GM12891 (cell line): ENCODE measurements around the gene ANKRD16.

ENCODE experiments used
- POLR2A ChIP-seq: IDR thresholded peaks from 2 replicates; pipeline ENCODE4 v1.6.1; 2011; ENCODE audit warnings: low read depth, low read length, control low read depth
- POLR2AphosphoS5 ChIP-seq: IDR thresholded peaks from 2 replicates; pipeline ENCODE4 v1.6.1; 2011; ENCODE audit warnings: low read depth, low read length, control low read depth
- POU2F2 ChIP-seq: IDR thresholded peaks from 2 replicates; pipeline ENCODE4 v1.6.1; 2011; ENCODE audit warnings: low read depth, mild to moderate bottlenecking, control low read depth, low read length, moderate library complexity

DNA sequence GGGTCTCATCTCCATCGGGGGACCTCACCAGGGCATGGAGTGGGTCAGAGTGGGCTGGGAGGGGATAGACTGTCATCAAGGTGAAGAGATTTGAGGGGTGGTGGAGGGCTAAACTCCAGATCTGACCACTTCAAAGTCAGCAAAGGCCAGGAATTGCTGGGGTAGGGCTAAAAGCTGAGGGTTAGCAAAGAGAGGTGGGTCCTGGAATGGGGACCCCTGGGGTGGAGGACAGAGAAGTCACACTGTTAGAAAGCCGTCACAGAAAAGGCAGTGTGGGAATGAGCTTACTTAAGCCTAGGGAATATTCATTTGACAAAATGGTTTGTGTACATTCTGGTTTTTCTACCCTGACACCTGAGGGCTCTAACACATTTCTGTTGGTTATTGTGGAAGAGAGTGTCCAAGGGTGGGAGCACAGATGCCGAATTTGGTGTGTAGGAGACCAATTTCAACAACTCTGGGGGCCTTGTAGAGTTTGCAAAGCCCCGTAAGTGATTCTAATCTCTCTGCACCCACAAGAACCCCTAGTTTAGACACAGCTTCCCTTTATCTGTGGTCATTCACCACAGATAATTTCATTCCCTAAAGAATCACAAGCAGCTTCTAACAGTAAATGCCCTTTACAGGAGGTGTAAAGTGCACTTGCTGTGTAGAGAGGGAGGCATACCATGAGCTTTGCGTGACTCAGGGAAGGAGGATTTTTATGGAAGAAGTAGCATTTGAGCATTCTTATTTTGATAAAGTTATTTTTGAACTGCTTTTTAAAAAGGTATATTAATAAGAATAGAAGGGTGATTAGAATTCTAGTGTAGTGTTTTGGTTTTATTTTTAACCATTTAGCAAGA lies 6.7 kb upstream of the ANKRD16 start:
- TF ChIP-seq POLR2AphosphoS5 (peak; percentile 35; the same call in 1 of the 2 replicates), POLR2A (0 out of 2 replicates have a peak, but pooled peaks have one; percentile 20), POU2F2 (no peak)
